Measurements from ENCODE around the gene IGSF6.

The IGSF6 gene

GRCh38 chr16:21598701-21599121 is 53.7 kb downstream of the IGSF6 start:
- DNase-seq = no peak

DNA sequence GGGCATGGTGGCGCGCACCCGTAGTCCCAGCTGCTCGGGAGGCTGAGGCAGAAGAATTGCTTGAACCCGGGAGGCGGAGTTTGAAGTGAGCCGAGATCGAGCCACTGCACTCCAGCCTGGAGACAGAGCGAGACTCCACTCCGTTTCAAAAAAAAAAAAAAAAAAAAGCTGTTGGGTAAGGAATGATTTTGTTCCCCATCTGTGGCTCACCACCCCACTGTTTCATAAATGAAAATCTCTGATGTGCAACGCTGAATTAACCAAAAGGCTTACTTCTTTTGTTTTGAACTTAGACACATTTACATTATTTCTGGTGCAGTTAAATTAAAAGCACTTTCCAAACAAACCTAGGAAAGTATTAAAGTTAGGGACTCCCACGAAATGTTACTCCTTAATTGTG is 54.2 kb downstream of the IGSF6 start:
- DNase-seq = no peak

DNA sequence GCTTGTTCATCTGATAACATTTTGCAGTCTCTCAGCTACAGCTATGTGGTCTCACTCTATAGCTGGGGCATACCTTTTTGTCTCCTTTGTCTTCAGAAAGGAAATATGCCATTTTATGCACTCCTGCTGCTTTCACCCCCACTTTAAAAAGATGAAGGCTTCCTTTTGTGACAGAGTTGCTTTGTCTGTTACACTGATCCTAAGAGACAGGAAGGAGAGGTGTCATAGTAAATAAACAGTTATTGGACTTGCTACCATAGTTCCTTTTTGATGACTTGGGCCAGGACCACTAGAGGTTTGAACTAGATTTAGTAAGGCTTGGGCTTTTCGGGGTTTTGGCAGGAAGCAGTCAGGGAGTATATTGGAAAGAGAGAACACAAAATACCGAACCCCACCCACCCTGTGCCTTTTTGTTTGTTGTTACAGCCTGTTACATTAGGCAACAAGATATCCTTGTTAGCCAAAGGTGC is 54.8 kb downstream of the IGSF6 start:
- DNase-seq = no peak

DNA sequence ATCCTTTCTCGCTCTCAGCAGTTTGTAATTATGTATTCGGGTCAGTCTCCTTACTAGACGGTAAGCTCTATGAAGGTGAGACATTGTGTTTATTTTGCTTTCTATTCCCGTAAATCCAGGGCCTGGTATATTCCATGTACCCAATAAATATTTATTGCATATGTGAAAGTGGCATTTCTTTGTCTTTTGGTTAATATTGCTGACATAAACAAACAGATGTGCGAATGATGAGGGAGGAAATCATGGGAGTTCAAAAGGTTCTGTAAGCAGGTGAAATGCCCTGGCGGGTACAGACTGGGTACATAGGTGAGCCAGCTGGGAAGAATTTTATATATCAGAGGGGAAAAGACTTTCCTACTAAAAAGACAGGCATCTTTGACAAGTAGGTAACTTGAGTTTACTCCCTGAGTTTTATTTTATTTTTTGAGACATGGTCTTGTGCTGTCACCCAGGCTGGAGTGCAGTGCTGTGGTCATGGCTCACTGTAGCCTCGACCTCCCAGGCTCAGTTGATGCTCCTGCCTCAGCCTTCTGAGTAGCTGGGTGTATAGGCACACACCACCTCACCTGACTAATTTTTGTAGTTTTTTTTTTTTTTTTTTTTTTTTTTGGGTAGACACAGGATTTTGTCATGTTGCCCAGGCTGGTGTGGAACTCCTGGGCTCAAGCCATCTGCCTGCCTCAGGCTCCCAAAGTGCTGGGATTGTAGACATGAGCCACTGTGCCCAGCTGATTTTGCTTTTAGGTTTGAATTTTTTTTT is 58.7 kb downstream of the IGSF6 start:
- no peak for DNase-seq

DNA sequence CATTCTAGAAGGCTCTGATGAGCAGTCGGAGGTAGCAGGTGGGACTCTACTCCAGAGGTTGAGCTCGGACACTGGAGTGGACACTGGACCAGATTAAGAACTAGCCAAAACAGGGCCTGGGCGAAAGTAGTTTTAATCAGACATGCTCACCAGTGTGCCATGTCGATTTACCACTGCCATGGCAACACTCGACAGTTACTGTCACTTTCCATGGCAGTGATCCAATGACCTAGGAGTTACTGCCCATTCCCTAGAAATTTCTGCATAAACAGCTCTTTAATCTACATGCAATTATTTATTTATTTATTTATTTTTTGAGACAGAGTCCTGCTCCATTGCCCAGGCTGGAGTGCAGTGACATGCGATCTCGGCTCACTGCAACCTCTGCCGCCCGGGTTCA is 60.2 kb downstream of the IGSF6 start:
- DNase-seq = no peak

DNA sequence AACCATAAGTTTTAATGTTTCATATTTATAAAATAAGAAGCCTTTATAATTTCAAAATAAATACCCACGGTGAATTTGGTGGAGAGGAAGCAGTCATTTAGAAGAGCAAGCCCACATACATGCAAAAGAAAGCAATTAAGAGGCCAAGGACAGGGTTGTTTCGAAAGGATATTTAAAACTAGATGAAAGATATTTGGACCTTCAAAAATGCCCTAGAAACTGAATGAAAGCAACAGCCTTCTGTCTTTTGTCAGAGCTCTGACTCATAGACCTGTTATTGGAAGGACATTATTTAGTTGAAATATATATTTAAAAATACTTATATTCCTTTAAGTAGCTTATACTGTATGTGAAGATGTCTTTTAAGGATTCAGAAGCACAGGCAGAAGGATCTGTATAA is 61.6 kb downstream of the IGSF6 start:
- DNase-seq = no peak

GRCh38 chr16:21590287-21590686 is 62.1 kb downstream of the IGSF6 start:
- no peak for DNase-seq

DNA sequence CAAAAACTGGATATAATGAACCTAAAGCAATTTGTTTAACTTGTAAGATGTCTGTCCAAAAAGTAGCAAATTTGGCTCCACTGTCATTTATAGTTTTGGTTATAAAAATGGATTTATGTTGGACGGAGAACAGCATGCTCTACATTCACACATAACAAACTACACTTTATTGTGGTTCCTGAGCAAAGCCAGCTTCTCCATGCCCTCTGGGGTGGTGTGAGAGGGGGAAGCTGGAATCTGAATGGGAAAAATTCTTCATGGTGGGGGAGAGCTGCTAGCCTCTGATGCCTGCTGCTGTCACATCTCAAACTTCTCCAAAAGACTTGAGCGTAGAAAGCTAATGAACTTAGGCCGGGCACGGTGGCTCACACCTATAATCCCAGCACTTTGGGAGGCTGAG is 62.9 kb downstream of the IGSF6 start:
- no peak for DNase-seq
